Stomach (tissue), 9 donors: ENCODE data around the gene ADGRG1. TPM values are rescaled to one million over a fixed set of nuclear protein-coding genes. Genes with fewer than 3 reads are reported as not detected.
A peak's percentile ranks its signal among the peaks of the same experiment; 100 is the strongest.

Source experiments
- DNase-seq, 2 donors: peaks; one replicate each; pipeline versions ENCODE4 v3.0.0 to v3.0.0-alpha.2; 2013 to 2019
- H3K27ac ChIP-seq, 5 donors: fragments of 200-600 bp in 4 of 5; sonication (generic) in 4 of 5; one replicate each; pipeline ENCODE4 v1.5.1; 2013 to 2019; ENCODE audit warnings: mild to moderate bottlenecking in 1 of 5, moderate library complexity in 1 of 5
- H3K27me3 ChIP-seq, 3 donors: fragments of 200-600 bp; sonication (generic); one replicate each; pipeline ENCODE4 v1.5.1; 2017 to 2019; ENCODE audit warnings: mixed run types in 1 of 3
- H3K36me3 ChIP-seq, 4 donors: fragments of 200-600 bp; sonication (generic); 1 replicate in 3 of 4; 2 replicates in 1 of 4; pipeline ENCODE4 v1.5.1; 2016 to 2019
- H3K4me1 ChIP-seq, 4 donors: fragments of 200-600 bp; sonication (generic); one replicate each; pipeline ENCODE4 v1.5.1; 2016 to 2019
- H3K4me3 ChIP-seq, 4 donors: fragments of 200-600 bp; sonication (generic) in 3 of 4; one replicate each; pipeline ENCODE4 v1.5.1; 2016 to 2019; ENCODE audit warnings: mild to moderate bottlenecking in 1 of 4
- H3K9me3 ChIP-seq, 4 donors: fragments of 200-600 bp; sonication (generic); one replicate each; pipeline ENCODE4 v1.5.1; 2016 to 2019
- EP300 ChIP-seq: sonication (generic); formaldehyde crosslinking; IDR thresholded peaks from one replicate; pipeline ENCODE4 v1.6.1; 2017; ENCODE audit warnings: antibody characterized with exemption
- POLR2A ChIP-seq, 4 donors: fragments of 450-650 bp; IDR thresholded peaks; one replicate each; pipeline ENCODE4 v1.6.1; 2016; ENCODE audit warnings: antibody characterized with exemption in 4 of 4, control low read depth in 2 of 4, mild to moderate bottlenecking in 1 of 4, moderate library complexity in 1 of 4
- POLR2AphosphoS5 ChIP-seq, 3 donors: sonication (generic); formaldehyde crosslinking; IDR thresholded peaks; one replicate each; pipeline ENCODE4 v1.6.1; 2016; ENCODE audit warnings: antibody characterized with exemption in 3 of 3
- WGBS, 5 donors: extraction: QIAGEN DNeasy Blood & Tissue Kit in 3 of 5; methylation state at CpG; one replicate each; pipeline versions ENCODE4 v1.1.5 to v1.1.7; 2013 to 2018; 5-methylcytosine and 5-hydroxymethylcytosine counted together
- intact Hi-C: fragments of 100-400 bp; cut with DNase I; formaldehyde crosslinking; loops from one replicate; pipeline ENCODE4 v1.15.1; 2023; ENCODE audit warnings: low total_unique reads
- polyA plus RNA-seq, 3 donors: library from polyadenylated mRNA; stranded (reverse); fragments of 200-250 nt; gene quantifications; one replicate each; pipeline ENCODE4 v1.2.3, GENCODE V29; 2013
- total RNA-seq, 5 donors: library from RNA; depleted of rRNA; stranded (reverse); fragments of >200 nt; gene quantifications; one replicate each; pipeline versions ENCODE4 v1.1.0 to v1.2.3, GENCODE V29; 2014 to 2016
- TF ChIP-seq, protein P1 (sequence below), 7 experiments: fragments of 450-650 bp in 4 of 7; fragments of 200-600 bp in 3 of 7; sonication (generic) in 3 of 7; IDR thresholded peaks; one replicate each; pipeline ENCODE4 v1.5.1; 2016 to 2019; ENCODE audit warnings: antibody characterized with exemption in 7 of 7, control low read depth in 2 of 7, mild to moderate bottlenecking in 1 of 7
- donor health status: healthy with polysubstance abuse.
- donor health status: Bipolar disorder and iron deficiency.
- donor health status: healthy.

The ADGRG1 gene
- total and polyA plus RNA-seq, 8 donors = 8.9 to 84.8 (median 32.1) TPM

DNA sequence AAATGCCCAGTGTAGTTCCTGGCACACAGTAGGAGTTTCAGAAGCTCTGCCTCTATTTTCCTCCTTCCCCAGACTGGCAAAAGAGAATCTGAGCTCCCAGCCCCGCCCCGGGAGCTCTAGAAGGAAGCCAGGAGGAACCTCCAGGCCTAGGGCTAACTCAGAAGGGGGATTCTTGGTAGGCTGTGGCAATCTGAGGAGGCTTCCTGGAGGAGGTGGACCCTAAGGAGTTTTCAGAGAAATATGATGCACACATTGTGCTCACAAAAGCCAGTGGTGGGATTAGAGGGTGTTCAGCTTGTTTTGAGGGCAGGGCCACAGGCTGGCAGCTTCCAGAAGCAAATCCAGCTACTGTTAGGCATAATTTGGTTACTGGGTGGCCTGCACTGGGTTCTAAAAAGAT lies 10.0 kb downstream of the ADGRG1 start:
- DNase-seq = no peak
- peaks cover 0 to 53% (median 0%) of the 10 kb centered on the region in 3 donors for H3K27me3 ChIP-seq
- intact Hi-C loops = no loop called here
- no peak overlapping the region for H3K4me3 ChIP-seq
- peaks cover 0 to 12% (median 3%) of the 10 kb centered on the region in 4 donors for H3K36me3 ChIP-seq
- TF ChIP-seq POLR2AphosphoS5 (IDR thresholded peaks at IDR 0.05) (no peak), POLR2A (IDR thresholded peaks at IDR 0.05) (no peak), EP300 (no peak)
- TF ChIP-seq, protein P1, sequence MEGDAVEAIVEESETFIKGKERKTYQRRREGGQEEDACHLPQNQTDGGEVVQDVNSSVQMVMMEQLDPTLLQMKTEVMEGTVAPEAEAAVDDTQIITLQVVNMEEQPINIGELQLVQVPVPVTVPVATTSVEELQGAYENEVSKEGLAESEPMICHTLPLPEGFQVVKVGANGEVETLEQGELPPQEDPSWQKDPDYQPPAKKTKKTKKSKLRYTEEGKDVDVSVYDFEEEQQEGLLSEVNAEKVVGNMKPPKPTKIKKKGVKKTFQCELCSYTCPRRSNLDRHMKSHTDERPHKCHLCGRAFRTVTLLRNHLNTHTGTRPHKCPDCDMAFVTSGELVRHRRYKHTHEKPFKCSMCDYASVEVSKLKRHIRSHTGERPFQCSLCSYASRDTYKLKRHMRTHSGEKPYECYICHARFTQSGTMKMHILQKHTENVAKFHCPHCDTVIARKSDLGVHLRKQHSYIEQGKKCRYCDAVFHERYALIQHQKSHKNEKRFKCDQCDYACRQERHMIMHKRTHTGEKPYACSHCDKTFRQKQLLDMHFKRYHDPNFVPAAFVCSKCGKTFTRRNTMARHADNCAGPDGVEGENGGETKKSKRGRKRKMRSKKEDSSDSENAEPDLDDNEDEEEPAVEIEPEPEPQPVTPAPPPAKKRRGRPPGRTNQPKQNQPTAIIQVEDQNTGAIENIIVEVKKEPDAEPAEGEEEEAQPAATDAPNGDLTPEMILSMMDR (IDR thresholded peaks at IDR 0.05) = no peak
- H3K9me3 ChIP-seq = no peaks in the 10 kb centered on the region
- H3K4me1 ChIP-seq = peaks cover 64 to 93% (median 83%) of the 10 kb centered on the region in 4 donors
- peak overlapping the region; percentile 56 to 82 (median 76) for H3K27ac ChIP-seq
- WGBS, 5 donors = 71 to 83% (median 75%) methylated on average over 2 of the region's 2 CpGs

DNA sequence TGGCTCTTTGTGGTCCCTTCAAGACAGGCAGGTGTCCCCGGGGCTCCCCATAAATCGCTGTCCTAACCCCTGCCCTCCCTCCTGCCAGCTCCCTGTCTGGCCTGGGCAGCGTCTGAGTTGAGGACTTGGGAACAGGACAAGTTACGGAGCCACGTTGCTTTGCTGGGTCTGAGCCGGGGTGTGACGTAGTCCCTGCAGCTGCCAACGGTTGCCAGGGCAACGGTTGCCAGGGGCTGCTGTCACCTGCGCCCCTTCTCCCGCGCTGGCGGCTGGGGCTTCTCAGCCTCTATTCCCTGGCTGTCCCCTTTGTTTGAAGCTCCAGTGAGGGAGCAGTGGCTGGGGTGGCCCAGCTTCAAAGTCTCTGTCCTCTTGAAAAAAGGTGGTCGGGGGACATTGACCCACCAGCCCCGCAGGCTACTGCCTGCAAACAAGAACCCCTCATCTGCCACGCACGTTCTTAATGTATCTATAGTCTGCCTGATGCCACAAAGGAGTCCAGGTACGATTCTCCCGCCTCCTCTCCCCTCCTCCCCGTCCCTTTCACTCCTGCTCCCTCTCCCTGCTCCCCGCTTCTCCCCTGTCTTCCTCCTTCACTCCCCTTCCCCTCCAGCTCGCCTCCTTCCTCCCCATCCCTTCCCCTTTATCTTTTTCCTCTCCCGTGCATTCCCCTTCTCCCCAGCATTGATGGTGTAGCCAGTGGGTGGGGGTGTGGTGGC lies 10.9 kb downstream of the ADGRG1 start:
- H3K4me3 ChIP-seq = no peak overlapping the region
- peaks cover 0 to 15% (median 6%) of the 10 kb centered on the region in 4 donors for H3K36me3 ChIP-seq
- peak; percentile 67 to 92 for DNase-seq
- H3K9me3 ChIP-seq = no peaks in the 10 kb centered on the region
- TF ChIP-seq POLR2AphosphoS5 (IDR thresholded peaks at IDR 0.05) (no peak), POLR2A (IDR thresholded peaks at IDR 0.05) (no peak), EP300 (no peak)
- TF ChIP-seq, protein P1 (IDR thresholded peaks at IDR 0.05) = no peak
- H3K27me3 ChIP-seq = peaks cover 0 to 44% (median 0%) of the 10 kb centered on the region in 3 donors
- H3K27ac ChIP-seq = peak overlapping the region; percentile 72 to 82 (median 76)
- WGBS, 5 donors = 27 to 35% (median 32%) methylated on average over 22 to 23 of the region's 23 CpGs
- peaks cover 61 to 88% (median 77%) of the 10 kb centered on the region in 4 donors for H3K4me1 ChIP-seq
- intact Hi-C loops = no loop called here

DNA sequence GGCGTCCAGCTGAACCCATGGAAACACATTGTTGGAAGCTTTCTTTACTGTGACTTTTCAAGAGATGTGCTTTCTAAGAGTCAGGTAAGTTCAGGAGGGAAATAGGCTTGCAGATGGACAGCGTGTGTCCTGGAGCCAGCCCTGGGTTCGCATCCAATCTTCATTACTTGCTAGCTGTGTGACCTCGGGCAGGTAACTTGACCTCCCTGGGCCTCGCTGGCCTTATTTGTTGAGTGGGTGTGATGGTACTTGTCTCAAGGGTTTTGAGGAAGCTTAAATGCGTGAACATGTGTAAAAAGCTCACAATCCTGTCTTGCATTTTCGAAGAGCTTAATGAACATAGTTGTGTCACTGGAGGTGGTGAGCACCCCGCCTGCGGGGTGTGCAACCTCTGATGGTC lies 11.8 kb downstream of the ADGRG1 start:
- Histone ChIP-seq H3K9me3 (no peaks in the 10 kb centered on the region), H3K4me3 (no peak overlapping the region), H3K36me3 (peaks cover 0 to 18% (median 8%) of the 10 kb centered on the region in 4 donors), H3K27ac (peak overlapping the region; percentile 10 to 82 (median 24)), H3K4me1 (peaks cover 52 to 83% (median 68%) of the 10 kb centered on the region in 4 donors), H3K27me3 (peaks cover 0 to 37% (median 0%) of the 10 kb centered on the region in 3 donors)
- no peak for DNase-seq
- no peak for TF ChIP-seq POLR2AphosphoS5 (IDR thresholded peaks at IDR 0.05)
- TF ChIP-seq POLR2A (IDR thresholded peaks at IDR 0.05) = no peak
- TF ChIP-seq, protein P1 (IDR thresholded peaks at IDR 0.05) = no peak
- TF ChIP-seq EP300 = no peak
- 71 to 89% (median 86%) methylated on average over 9 of the region's 9 CpGs for WGBS, 5 donors
- intact Hi-C loops = no loop called here

DNA sequence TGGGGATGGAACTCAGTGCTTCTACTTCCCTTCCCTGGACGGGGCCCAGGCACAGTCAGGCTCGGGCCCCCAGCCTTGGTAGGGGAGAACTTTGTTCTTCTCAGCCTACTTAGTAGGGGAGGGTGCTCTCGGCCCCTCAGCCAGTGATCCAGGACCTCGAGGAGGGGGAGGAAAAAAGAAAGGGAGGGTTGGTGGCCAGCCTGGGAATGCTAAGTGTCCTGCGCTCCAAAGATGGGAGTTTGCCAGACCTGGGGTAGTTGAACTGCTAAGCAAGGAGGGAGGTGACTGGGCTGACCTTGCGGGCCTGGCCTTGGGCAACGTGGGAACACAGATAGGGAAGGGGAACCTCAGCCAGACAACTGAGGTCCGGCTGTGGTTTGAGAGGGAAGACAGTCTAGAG lies 12.2 kb downstream of the ADGRG1 start:
- intact Hi-C loops = no loop called here
- H3K27me3 ChIP-seq = peaks cover 0 to 36% (median 0%) of the 10 kb centered on the region in 3 donors
- 32 to 55% (median 37%) methylated on average over 7 to 8 of the region's 8 CpGs for WGBS, 5 donors
- peaks cover 0 to 18% (median 8%) of the 10 kb centered on the region in 4 donors for H3K36me3 ChIP-seq
- peaks cover 48 to 83% (median 64%) of the 10 kb centered on the region in 4 donors for H3K4me1 ChIP-seq
- peak overlapping the region; percentile 10 to 82 (median 24) for H3K27ac ChIP-seq
- H3K9me3 ChIP-seq = no peaks in the 10 kb centered on the region
- no peak for DNase-seq
- TF ChIP-seq, protein P1 (IDR thresholded peaks at IDR 0.05) = no peak
- no peak for TF ChIP-seq EP300
- no peak for TF ChIP-seq POLR2AphosphoS5 (IDR thresholded peaks at IDR 0.05)
- no peak for TF ChIP-seq POLR2A (IDR thresholded peaks at IDR 0.05)
- no peak overlapping the region for H3K4me3 ChIP-seq
